ENCODE measurements around the gene HELLS.

HELLS gene

DNA sequence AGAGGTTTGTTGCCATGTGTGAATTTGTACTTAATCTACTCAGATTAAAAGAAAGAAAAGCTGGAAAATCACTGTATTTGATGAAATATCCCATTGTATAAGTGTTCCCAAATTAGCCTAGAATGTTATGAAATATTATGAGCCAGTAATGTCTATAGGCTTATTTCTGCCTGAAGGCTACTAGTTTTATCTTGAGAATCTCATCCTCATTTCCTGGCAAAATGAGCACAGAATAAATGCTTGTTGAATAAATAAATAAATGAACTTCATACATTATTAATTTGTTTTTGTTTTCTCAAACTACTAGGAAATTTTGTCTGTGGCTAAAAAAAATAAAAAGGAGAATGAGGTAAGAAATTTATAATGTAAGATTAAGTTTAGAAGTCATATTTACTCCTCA, 25.5 kb downstream of the HELLS start:
- in situ Hi-C loops (cut with HindIII; ENCODE audit: low pct_unique_long_range_greater_than_20kb, low sequenced_read_pairs): no loop called here
- DNase-seq (ENCODE audit: low read depth in 1 of 2, low spot score in 1 of 2): no peak
- TF ChIP-seq JUND (IDR thresholded peaks at IDR 0.05; ENCODE audit: low read depth): no peak

DNA sequence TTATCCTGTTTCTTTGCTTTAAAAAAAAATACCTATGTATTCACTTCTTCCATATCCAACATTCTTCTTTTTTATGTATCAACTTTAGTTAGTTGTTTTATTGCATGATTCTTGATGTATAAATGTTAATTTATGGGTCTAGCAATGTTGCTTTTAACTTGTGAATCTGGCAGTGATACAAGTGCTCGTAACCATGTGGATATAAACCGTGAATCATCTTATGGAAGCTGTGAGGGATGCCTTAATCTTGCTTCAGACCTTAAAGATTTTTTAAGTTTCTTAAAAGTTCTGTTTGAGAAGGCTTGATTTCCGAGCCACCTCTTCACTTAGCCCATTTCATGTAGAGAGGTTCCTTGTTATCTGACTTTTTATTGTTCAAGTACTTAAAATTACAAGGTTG, 25.9 kb downstream of the HELLS start:
- in situ Hi-C loops (cut with HindIII; ENCODE audit: low pct_unique_long_range_greater_than_20kb, low sequenced_read_pairs): no loop called here
- DNase-seq (ENCODE audit: low read depth in 1 of 2, low spot score in 1 of 2): no peak
- TF ChIP-seq JUND (IDR thresholded peaks at IDR 0.05; ENCODE audit: low read depth): no peak

DNA sequence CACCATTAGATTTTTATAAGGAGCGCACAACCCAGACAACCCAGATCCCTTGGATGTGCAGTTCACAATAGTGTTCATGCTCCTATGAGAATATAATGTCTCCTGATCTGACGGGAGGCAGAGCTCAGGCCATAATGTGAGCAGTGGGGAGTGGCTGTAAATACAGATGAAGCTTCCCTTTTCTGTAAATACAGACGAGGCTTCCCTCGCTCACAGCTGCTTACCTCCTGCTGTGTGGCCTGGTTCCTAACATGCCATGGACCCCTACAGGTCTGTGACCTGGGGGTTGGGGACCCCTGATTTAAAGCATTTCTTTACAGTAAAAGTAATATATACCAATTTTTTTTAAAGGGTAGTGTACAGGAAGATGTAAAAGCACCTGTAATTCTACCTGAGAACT, 33.2 kb downstream of the HELLS start:
- no peak for TF ChIP-seq JUND (IDR thresholded peaks at IDR 0.05; ENCODE audit: low read depth)
- DNase-seq (ENCODE audit: low read depth in 1 of 2, low spot score in 1 of 2): no peak
- in situ Hi-C loops (cut with HindIII; ENCODE audit: low pct_unique_long_range_greater_than_20kb, low sequenced_read_pairs): no loop called here

DNA sequence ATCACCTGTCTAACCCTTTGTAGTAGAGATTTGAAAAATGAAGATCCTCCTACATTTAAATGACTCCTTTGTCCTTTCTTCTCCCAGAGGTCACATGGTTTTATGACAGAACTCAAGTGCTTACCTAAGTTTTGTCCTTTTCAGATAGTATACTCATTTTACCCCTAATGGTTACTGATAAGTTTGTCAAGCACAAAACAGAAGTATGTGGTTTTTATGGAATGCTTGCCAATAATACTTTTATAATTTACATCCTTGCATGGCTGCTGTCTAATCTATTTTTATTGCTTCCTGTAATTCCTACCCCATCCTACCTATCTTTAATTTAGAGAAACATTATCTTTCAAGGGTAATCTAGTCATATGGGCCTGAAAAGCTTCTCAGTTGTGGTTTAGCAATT, 37.5 kb downstream of the HELLS start:
- no peak for TF ChIP-seq JUND (IDR thresholded peaks at IDR 0.05; ENCODE audit: low read depth)
- DNase-seq (ENCODE audit: low read depth in 1 of 2, low spot score in 1 of 2): no peak
- in situ Hi-C loops (cut with HindIII; ENCODE audit: low pct_unique_long_range_greater_than_20kb, low sequenced_read_pairs): no loop called here

DNA sequence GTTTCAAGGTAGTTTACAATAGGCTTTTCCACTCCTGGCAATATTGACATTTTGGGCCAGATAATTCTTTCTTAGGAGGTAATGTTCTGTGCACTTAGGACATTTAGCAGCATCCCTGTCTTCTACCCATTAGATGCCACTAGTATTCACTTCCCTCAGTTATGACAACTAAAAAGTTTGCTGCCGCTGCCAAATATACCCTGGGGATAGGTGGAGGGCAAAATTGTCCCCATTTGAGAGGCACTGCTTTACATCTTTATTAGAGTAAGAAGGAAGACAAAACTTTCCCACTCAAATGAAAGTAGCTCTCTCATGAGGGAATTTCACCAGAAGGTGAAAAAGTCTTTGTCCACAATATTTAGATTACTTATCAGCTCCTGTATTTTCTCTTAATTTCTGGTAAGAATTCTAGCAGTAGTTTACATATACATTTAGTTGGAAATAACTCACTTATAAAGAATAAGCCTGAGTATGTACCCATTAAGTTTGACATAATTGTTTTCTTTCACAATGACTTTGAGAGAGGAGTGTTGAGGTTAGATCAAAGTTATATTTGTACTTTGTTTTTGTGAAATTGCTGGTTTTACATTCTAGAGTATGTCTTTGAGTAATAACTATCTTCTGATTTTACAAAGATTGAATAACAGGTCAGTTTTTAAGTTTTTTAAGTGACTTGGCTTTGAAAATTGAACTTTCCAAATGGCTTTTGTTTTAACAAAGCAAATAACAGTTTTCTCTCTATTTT, 46.0 kb downstream of the HELLS start:
- DNase-seq (ENCODE audit: low read depth in 1 of 2, low spot score in 1 of 2): no peak

DNA sequence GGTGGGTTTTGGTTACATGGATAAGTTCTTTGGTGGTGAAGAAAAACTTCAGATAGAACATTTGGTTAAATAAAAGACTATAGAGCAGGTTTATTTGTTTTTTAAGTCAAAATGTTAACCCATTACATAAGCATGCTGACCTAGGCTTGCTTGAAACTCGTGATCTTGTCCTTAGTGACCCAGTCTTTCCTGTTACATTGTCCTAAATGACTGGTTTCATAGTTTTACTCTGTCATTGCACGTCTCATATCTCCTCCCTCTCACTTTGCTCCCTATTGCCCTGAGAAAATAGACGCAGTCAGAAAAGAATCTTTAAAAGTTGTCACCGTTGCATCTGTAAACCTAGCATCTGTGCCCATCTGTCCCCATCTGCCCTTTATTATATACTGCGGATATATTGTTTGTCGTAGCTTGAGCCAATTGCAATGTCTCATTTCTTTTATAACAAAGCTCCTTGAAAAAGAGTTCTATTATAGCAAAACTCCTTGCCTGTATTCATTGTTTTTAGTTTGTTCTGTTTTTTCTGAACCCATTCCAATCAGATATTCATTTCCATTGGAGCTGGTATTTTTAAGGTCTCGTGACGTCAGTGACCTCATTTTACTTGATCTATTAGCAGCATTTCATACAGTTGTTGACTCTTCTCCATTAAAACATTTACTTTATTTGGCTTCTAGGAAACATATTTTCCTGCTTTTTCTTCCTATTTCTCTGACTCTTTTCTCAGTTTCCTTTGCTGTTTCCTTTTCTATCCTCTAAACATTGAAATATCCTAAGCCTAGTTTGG, 57.3 kb downstream of the HELLS start:
- in situ Hi-C loops (cut with HindIII; ENCODE audit: low pct_unique_long_range_greater_than_20kb, low sequenced_read_pairs): no loop called here
- DNase-seq (ENCODE audit: low read depth in 1 of 2, low spot score in 1 of 2): no peak
- no peak for TF ChIP-seq JUND (IDR thresholded peaks at IDR 0.05; ENCODE audit: low read depth)

More for the DNA sequence above, 46.0 kb downstream of the HELLS start:
- in situ Hi-C loops (cut with HindIII; ENCODE audit: low pct_unique_long_range_greater_than_20kb, low sequenced_read_pairs): no loop called here
- no peak for TF ChIP-seq JUND (IDR thresholded peaks at IDR 0.05; ENCODE audit: low read depth)

DNA sequence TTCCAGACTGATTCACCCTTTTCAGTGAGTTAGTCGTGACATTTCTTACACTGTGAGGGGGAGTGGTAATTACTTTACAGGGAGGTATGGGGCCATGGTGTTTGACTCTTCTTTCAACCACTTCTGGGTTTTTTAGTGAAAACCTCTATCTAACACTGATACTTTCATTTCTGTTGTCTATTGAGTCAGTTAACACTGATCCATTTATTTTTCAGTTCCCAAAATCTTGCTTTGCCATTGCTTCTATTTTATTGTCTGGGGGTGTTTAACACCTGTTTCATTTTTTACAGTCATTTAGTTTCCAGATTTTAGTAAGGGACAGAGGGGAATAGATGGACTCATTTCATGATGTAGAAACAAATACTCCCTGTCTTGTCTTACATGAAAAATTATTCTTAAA, 61.5 kb downstream of the HELLS start:
- in situ Hi-C loops (cut with HindIII; ENCODE audit: low pct_unique_long_range_greater_than_20kb, low sequenced_read_pairs): no loop called here
- DNase-seq (ENCODE audit: low read depth in 1 of 2, low spot score in 1 of 2): no peak
- no peak for TF ChIP-seq JUND (IDR thresholded peaks at IDR 0.05; ENCODE audit: low read depth)

DNA sequence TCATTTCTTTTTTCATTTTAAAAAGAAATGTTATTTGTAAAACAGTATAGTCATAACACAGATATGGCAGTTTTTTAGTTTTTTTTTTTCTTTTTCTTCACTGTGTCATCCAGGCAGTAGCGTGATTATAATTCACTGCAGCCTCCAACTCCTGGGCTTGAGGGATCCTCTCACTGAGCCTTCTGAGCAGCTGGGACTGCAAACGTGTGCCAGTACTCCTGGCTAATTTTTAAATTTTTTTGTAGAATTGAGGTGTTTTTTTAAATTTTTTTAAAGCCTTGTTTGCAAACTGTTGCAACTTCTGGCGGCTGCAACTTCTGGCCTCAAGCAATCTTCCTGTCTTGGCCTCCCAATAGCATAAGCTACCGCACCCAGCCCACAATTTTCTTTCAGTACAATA, 63.0 kb downstream of the HELLS start:
- in situ Hi-C loops (cut with HindIII; ENCODE audit: low pct_unique_long_range_greater_than_20kb, low sequenced_read_pairs): no loop called here
- TF ChIP-seq JUND (IDR thresholded peaks at IDR 0.05; ENCODE audit: low read depth): no peak
- no peak for DNase-seq (ENCODE audit: low read depth in 1 of 2, low spot score in 1 of 2)

DNA sequence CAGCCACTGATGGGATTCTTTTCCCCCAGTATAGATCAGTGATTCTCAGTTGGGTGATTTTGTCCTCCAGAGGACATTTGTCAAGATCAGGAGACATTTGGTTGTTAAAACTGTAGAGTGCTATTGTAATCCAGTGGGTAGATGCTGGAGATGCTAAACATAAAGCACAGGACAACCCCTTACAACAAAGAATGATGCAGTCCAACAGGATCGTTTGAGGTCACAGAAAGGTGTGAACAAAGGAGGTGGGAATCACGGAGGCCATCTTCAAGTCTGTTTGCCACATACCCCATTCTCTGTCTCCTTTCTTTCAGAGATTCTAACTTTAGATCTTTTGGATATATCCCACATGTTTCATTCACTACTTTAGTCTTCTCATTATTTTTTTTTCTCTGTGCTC, 69.0 kb downstream of the HELLS start:
- DNase-seq (ENCODE audit: low read depth in 1 of 2, low spot score in 1 of 2): no peak
- in situ Hi-C loops (cut with HindIII; ENCODE audit: low pct_unique_long_range_greater_than_20kb, low sequenced_read_pairs): no loop called here
- TF ChIP-seq JUND (IDR thresholded peaks at IDR 0.05; ENCODE audit: low read depth): no peak

DNA sequence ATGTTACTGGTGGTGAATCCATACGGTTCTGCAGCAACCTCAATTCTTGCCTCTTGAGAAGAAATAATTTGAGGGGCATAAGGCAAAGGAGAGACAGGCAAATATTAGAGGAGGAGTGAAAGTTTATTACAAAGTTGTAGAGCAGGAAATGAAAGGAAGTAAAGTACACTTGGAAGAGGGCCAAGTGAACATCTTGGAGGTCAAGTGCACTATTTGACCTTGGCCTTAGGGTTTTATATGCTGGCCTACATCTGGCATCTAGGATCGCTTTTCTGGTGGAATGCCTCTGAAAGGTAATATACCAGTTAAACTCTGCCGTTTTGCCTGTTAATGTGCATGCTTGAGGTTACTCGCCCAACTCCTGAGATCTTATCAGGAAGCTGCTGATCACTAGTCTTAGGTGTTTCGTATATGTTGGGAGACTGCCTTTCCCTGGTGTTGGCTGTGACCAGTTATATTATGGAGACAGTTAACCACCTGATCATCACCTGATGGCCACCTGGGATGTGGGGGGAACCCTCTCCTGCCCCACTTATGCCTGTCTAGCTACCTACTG, 71.9 kb downstream of the HELLS start:
- TF ChIP-seq JUND (IDR thresholded peaks at IDR 0.05; ENCODE audit: low read depth): no peak
- DNase-seq (ENCODE audit: low read depth in 1 of 2, low spot score in 1 of 2): peak in 1 of 2 experiments; percentile 57
- in situ Hi-C loops (cut with HindIII; ENCODE audit: low pct_unique_long_range_greater_than_20kb, low sequenced_read_pairs): no loop called here

DNA sequence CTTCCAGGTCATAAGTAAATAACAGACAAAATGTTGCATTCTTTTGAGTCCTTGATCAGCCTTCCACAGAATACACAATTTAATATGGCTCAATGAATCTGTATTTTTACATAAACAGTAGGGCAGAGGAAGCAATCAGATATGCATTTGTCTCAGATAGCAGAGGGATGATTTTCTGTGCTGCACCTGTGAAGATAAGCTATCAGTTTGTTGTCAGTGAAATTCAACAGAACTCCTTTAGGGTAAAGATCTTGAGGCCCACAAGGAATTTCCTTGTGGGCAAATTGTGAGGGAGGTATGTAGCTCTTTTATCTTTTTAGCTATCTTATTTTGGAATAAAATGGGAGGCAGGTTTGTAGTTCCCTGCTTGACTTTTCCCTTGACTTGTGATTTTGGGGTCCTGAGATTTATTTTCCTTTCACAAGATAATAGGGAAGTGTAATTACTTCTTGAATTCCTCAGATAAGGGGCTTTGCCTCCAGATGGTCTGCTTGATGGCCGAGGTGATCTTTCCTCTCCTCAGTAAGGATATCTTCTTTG, 77.1 kb downstream of the HELLS start:
- in situ Hi-C loops (cut with HindIII; ENCODE audit: low pct_unique_long_range_greater_than_20kb, low sequenced_read_pairs): no loop called here
- DNase-seq (ENCODE audit: low read depth in 1 of 2, low spot score in 1 of 2): no peak
- no peak for TF ChIP-seq JUND (IDR thresholded peaks at IDR 0.05; ENCODE audit: low read depth)

DNA sequence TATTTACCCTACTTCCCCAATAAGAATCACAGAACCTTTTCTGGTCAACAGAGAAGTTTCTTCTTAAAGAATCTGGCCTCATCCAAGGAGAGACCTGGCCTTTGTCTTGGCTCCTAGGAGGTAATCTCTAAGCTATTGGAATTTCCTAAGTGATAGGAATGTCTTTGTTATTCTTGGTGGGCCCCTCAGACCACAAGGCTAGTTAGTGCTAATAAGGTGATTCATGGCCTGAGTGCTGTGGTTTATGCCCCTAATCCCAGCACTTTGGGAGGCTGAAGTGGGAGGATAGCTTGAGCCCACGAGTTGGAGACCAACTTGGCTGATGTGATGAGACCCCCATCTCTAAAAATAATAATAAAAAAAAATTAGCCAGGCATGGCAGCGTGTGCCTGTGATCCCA, 78.0 kb downstream of the HELLS start:
- in situ Hi-C loops (cut with HindIII; ENCODE audit: low pct_unique_long_range_greater_than_20kb, low sequenced_read_pairs): no loop called here
- DNase-seq (ENCODE audit: low read depth in 1 of 2, low spot score in 1 of 2): no peak
- TF ChIP-seq JUND (IDR thresholded peaks at IDR 0.05; ENCODE audit: low read depth): no peak

DNA sequence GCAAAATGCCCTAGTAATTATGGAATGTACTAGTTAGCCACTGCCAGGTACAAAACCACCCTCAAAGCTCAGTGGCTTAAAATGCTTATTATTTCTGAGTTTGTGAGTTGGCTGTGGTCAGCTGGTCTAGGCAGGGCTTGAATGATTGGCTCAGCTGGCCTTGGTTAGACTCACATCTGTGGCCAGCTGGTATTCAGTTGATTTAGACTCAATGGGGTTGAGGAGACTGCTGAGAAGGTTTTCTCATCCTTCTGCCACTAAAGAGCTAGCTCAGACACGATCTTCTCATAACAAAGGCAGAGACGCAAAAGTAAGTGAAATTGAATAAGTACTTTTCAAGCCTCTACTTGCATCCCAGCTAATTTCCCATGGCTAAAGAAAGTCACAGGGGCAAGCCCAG, 80.9 kb downstream of the HELLS start:
- in situ Hi-C loops (cut with HindIII; ENCODE audit: low pct_unique_long_range_greater_than_20kb, low sequenced_read_pairs): no loop called here
- no peak for DNase-seq (ENCODE audit: low read depth in 1 of 2, low spot score in 1 of 2)
- TF ChIP-seq JUND (IDR thresholded peaks at IDR 0.05; ENCODE audit: low read depth): no peak

Data from T47D (cell line).